HL-60 (cell line): ENCODE measurements around the gene TMEM198.

Source experiments
- DNase-seq, 2 experiments: peaks; one replicate each; pipeline ENCODE4 v3.0.0-alpha.2; 2010 to 2020; ENCODE audit warnings: low read depth in 1 of 2, low spot score in 1 of 2
- H3K27ac ChIP-seq: fragments of 250-450 bp; sonication (Bioruptor Pico); replicated peaks from 2 replicates; pipeline ENCODE4 v1.5.1; 2020; ENCODE audit warnings: mild to moderate bottlenecking, moderate library complexity
- H3K27me3 ChIP-seq: fragments of 250-450 bp; sonication (Bioruptor Pico); 2 replicates; pipeline ENCODE4 v1.5.1; 2021; ENCODE audit warnings: mild to moderate bottlenecking, moderate library complexity; ENCODE audit not compliant: insufficient read depth, poor library complexity, severe bottlenecking
- H3K4me3 ChIP-seq: replicated peaks from 2 replicates; pipeline ENCODE4 v1.5.1; 2011; ENCODE audit warnings: mild to moderate bottlenecking, control low read depth, low read length; ENCODE audit not compliant: insufficient read depth
- GABPA ChIP-seq: IDR thresholded peaks from 2 replicates; pipeline ENCODE4 v1.6.1; 2012; ENCODE audit warnings: low read depth
- POLR2AphosphoS5 ChIP-seq: IDR thresholded peaks from 2 replicates; pipeline ENCODE4 v1.6.1; 2012; ENCODE audit warnings: low read depth
- REST ChIP-seq: IDR thresholded peaks from 2 replicates; pipeline ENCODE4 v1.6.1; 2012; ENCODE audit warnings: low read depth; ENCODE audit not compliant: insufficient replicate concordance
- SPI1 ChIP-seq: IDR thresholded peaks from 2 replicates; pipeline ENCODE4 v1.6.1; 2012; ENCODE audit warnings: low read depth, mild to moderate bottlenecking, borderline replicate concordance
- TF ChIP-seq, protein P1 (sequence below): IDR thresholded peaks from one replicate; pipeline ENCODE4 v1.5.1; 2011; ENCODE audit warnings: low read length, control low read depth, inconsistent platforms; ENCODE audit not compliant: insufficient read depth

The TMEM198 gene

DNA sequence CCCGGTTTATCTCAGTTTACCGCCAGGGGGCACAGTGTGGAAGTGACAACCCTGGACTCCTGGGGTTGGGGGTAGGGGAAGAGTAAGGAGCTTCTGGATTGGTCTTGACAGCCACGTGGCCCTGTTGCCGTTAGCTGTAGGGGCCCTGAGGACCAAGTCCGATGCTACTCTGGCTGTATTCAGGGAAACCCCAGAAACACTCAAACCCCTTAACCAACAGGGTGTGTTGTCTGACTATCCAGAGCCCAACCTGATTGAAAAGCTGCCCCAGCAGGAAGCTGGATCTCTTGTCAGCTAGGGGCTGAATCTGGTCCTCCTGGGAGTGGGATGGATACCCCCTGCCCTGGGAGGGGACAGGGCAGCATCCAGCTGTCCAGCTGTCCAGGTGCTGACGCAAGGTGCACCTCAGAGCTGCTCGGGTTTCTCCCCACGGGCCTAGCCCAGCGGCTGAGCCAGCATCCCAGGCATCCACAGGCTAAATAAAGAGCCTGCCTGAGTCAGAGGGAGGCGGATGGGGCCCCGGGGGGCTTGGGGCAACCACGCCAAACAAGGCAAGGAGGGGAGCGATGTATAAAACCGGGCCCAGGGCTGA, 48.2 kb upstream of the TMEM198 start:
- Histone ChIP-seq H3K27me3 (peaks cover 48% of the 10 kb centered on the region), H3K4me3 (no peak overlapping the region), H3K27ac (no peak overlapping the region)
- TF ChIP-seq POLR2AphosphoS5 (no peak), SPI1 (no peak), REST (peak; percentile 69), GABPA (no peak)
- TF ChIP-seq, protein P1, sequence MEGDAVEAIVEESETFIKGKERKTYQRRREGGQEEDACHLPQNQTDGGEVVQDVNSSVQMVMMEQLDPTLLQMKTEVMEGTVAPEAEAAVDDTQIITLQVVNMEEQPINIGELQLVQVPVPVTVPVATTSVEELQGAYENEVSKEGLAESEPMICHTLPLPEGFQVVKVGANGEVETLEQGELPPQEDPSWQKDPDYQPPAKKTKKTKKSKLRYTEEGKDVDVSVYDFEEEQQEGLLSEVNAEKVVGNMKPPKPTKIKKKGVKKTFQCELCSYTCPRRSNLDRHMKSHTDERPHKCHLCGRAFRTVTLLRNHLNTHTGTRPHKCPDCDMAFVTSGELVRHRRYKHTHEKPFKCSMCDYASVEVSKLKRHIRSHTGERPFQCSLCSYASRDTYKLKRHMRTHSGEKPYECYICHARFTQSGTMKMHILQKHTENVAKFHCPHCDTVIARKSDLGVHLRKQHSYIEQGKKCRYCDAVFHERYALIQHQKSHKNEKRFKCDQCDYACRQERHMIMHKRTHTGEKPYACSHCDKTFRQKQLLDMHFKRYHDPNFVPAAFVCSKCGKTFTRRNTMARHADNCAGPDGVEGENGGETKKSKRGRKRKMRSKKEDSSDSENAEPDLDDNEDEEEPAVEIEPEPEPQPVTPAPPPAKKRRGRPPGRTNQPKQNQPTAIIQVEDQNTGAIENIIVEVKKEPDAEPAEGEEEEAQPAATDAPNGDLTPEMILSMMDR = peak; percentile 29
- DNase-seq = peak in 1 of 2 experiments; percentile 66

GRCh38 chr2:219496247-219496824, 47.5 kb upstream of the TMEM198 start:
- peaks cover 47% of the 10 kb centered on the region for H3K27me3 ChIP-seq
- TF ChIP-seq POLR2AphosphoS5 (no peak), REST (no peak), GABPA (no peak), SPI1 (no peak)
- TF ChIP-seq, protein P1 = no peak
- no peak overlapping the region for H3K27ac ChIP-seq
- no peak overlapping the region for H3K4me3 ChIP-seq
- DNase-seq = no peak

GRCh38 chr2:219496825-219497494, 46.9 kb upstream of the TMEM198 start:
- no peak for DNase-seq
- no peak for TF ChIP-seq REST
- TF ChIP-seq GABPA = no peak
- TF ChIP-seq POLR2AphosphoS5 = no peak
- TF ChIP-seq SPI1 = no peak
- TF ChIP-seq, protein P1 = no peak
- peaks cover 47% of the 10 kb centered on the region for H3K27me3 ChIP-seq
- no peak overlapping the region for H3K4me3 ChIP-seq
- no peak overlapping the region for H3K27ac ChIP-seq
